GM23248 (cell line): Measurements from ENCODE around the gene NBDY. TPM values are rescaled to one million over a fixed set of nuclear protein-coding genes. Genes with fewer than 3 reads are reported as not detected.

Experiments used
- DNase-seq: peaks from one replicate; pipeline ENCODE4 v3.0.0-alpha.2; 2015
- H2AFZ ChIP-seq: fragments of 200-600 bp; sonication (generic); 2 replicates; pipeline ENCODE4 v1.6.1; 2016; ENCODE audit warnings: antibody characterized with exemption
- H3F3A ChIP-seq: fragments of 200-600 bp; sonication (generic); 2 replicates; pipeline ENCODE4 v1.6.1; 2016; ENCODE audit warnings: mild to moderate bottlenecking, antibody characterized with exemption, mixed run types; ENCODE audit not compliant: insufficient read depth
- H3K27ac ChIP-seq: fragments of 200-600 bp; sonication (generic); 2 replicates; pipeline ENCODE4 v1.5.1; 2016; ENCODE audit warnings: mild to moderate bottlenecking
- H3K27me3 ChIP-seq: fragments of 200-600 bp; sonication (generic); replicated peaks from 2 replicates; pipeline ENCODE4 v1.6.1; 2016; ENCODE audit warnings: mild to moderate bottlenecking; ENCODE audit not compliant: insufficient read depth
- H3K36me3 ChIP-seq: fragments of 200-600 bp; sonication (generic); 2 replicates; pipeline ENCODE4 v1.6.1; 2016; ENCODE audit warnings: low read depth, mild to moderate bottlenecking
- H3K4me1 ChIP-seq: fragments of 200-600 bp; sonication (generic); 2 replicates; pipeline ENCODE4 v1.6.1; 2016; ENCODE audit warnings: mild to moderate bottlenecking; ENCODE audit not compliant: insufficient read depth
- H3K4me2 ChIP-seq: fragments of 200-600 bp; sonication (generic); one replicate; pipeline ENCODE4 v1.6.1; 2016; ENCODE audit warnings: mild to moderate bottlenecking; ENCODE audit not compliant: unreplicated experiment
- H3K4me3 ChIP-seq: fragments of 200-600 bp; sonication (generic); 2 replicates; pipeline ENCODE4 v1.5.1; 2016; ENCODE audit warnings: mild to moderate bottlenecking
- H3K79me2 ChIP-seq: fragments of 200-600 bp; sonication (generic); 2 replicates; pipeline ENCODE4 v1.6.1; 2016; ENCODE audit warnings: mild to moderate bottlenecking; ENCODE audit not compliant: insufficient read depth
- H3K9ac ChIP-seq: fragments of 200-600 bp; sonication (generic); 2 replicates; pipeline ENCODE4 v1.6.1; 2016; ENCODE audit warnings: mild to moderate bottlenecking
- H3K9me2 ChIP-seq: fragments of 200-600 bp; sonication (generic); 2 replicates; pipeline ENCODE4 v1.6.1; 2016; ENCODE audit warnings: mixed run types, mild to moderate bottlenecking, moderate library complexity; ENCODE audit not compliant: insufficient read depth
- H3K9me3 ChIP-seq: fragments of 200-600 bp; sonication (generic); one replicate; pipeline ENCODE4 v1.6.1; 2017; ENCODE audit warnings: low read depth
- H4K20me1 ChIP-seq: fragments of 200-600 bp; sonication (generic); 2 replicates; pipeline ENCODE4 v1.6.0; 2016; ENCODE audit not compliant: insufficient read depth
- EZH2 ChIP-seq: fragments of 200-600 bp; sonication (generic); IDR thresholded peaks from 2 replicates; pipeline ENCODE4 v1.6.1; 2018; ENCODE audit warnings: antibody characterized with exemption, mild to moderate bottlenecking; ENCODE audit not compliant: insufficient read depth, poor library complexity, severe bottlenecking
- EZH2phosphoT487 ChIP-seq: fragments of 200-600 bp; sonication (generic); IDR thresholded peaks from 2 replicates; pipeline ENCODE4 v1.6.1; 2018; ENCODE audit warnings: antibody characterized with exemption, moderate library complexity, mild to moderate bottlenecking, low read depth; ENCODE audit not compliant: insufficient read depth
- WGBS, 2 experiments: methylation state at CpG; one replicate each; pipeline ENCODE4 v1.1.6; 2015 to 2017; ENCODE audit warnings: low lambda C conversion rate in 2 of 2, low coverage in 1 of 2; ENCODE audit errors: missing lambda C conversion rate in 2 of 2; 5-methylcytosine and 5-hydroxymethylcytosine counted together
- in situ Hi-C: fragments of 300-500 bp; cut with MboI; formaldehyde crosslinking; loops from 2 replicates; pipeline ENCODE4 v1.15.0; 2020
- polyA plus RNA-seq: library from polyadenylated mRNA; unstranded; fragments of >200 nt; fragmentation: Nextera tagmentation; extraction: Ambion mirVana; gene quantifications from 2 replicates; pipeline ENCODE4 v1.2.1, GENCODE V29; 2016
- total RNA-seq: library from RNA; depleted of rRNA; stranded (reverse); fragments of >200 nt; shearing (Covaris generic); gene quantifications from 2 replicates; pipeline ENCODE4 v1.2.3, GENCODE V29; 2014

The NBDY gene
- total and polyA plus RNA-seq, 2 experiments from 2014 or later, result 8.5 to 193 TPM

DNA sequence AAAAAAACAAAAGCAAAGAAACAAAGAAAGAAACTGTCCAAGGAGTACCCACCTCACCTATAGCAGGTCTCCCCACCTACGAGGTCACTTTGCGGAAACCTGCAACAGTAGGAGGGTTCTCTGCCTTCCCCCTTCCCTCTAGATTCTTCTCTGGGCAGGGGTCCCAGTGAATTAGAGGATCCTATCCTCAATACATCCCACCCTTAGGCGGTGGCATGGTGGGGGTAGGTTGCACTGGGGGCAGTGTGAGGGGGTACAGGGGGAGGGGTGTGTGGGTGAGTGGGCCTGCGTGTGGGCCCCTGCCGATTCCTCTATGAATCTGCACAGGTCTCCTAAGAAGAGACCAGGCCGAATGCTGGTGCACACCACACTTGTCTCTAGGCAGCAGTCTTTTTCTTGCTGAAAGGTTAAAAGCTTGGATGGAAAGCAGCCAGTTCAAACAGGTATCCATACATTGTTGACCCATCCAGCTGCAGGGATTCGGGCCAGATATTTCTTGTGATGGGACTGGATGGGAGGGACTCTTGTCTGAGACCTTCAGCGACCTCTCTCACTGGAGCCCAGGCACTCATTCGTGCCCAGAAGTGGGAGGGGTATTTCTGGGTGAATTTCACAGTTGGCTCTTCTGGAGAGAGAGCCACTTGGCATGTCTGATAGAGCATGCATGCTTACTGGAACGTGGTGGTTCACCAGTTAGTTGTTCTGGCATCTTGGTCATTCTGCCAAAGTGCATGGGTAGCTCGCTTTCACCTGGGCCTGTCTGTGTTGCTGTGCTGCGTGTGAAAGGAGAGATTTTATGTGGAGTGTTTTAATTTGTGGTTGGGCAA lies 65.6 kb downstream of the NBDY start:
- Histone ChIP-seq H3F3A (no peaks in the 10 kb centered on the region), H3K36me3 (no peaks in the 10 kb centered on the region), H3K27ac (no peak overlapping the region), H3K4me2 (no peak overlapping the region), H3K4me1 (no peaks in the 10 kb centered on the region), H3K79me2 (no peaks in the 10 kb centered on the region), H4K20me1 (no peaks in the 10 kb centered on the region), H3K9me3 (no peaks in the 10 kb centered on the region), H2AFZ (no peak overlapping the region), H3K9ac (no peak overlapping the region), H3K9me2 (no peaks in the 10 kb centered on the region), H3K4me3 (no peak overlapping the region), H3K27me3 (no peaks in the 10 kb centered on the region)
- 76 to 90% methylated on average over 9 to 11 of the region's 12 CpGs for WGBS, 2 experiments
- in situ Hi-C loops, result no loop called here
- DNase-seq, result no peak
- TF ChIP-seq EZH2 (no peak), EZH2phosphoT487 (no peak)

DNA sequence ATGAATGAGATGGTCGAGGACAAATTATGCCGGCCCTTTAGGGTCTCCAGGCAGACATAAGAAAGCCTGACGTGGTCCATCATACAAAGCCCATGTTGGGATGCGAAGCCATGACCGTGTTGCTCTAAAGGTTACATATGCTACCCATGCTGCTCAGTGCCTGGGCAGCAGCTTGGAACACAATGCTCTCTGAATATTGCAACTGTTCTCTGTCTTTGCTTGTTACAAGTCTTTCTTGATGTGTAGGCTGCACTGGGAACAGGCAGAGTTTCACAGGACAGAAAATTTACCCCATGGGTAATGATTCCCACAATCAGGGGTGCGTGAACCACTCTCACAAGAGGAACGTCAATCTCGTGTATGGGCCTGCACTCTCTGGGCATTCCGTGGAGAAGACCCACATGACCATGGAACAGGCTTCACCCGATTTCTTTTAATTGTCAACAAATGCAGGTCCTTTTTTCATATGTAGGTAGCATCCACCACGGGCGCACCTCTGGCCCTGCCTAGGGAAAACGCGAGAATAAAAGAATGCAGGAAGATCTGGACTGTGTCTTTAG lies 66.3 kb downstream of the NBDY start:
- no peaks in the 10 kb centered on the region for H4K20me1 ChIP-seq
- DNase-seq, result no peak
- H3K79me2 ChIP-seq, result no peaks in the 10 kb centered on the region
- no peak overlapping the region for H3K27ac ChIP-seq
- H3K4me1 ChIP-seq, result no peaks in the 10 kb centered on the region
- no peak overlapping the region for H3K9ac ChIP-seq
- H3K9me3 ChIP-seq, result no peaks in the 10 kb centered on the region
- no peak overlapping the region for H3K4me2 ChIP-seq
- H2AFZ ChIP-seq, result no peak overlapping the region
- H3K9me2 ChIP-seq, result no peaks in the 10 kb centered on the region
- no peak overlapping the region for H3K4me3 ChIP-seq
- in situ Hi-C loops, result no loop called here
- TF ChIP-seq EZH2 (no peak), EZH2phosphoT487 (no peak)
- WGBS, 2 experiments, result 94 to 96% methylated on average over 12 to 14 of the region's 14 CpGs
- H3K36me3 ChIP-seq, result no peaks in the 10 kb centered on the region
- no peaks in the 10 kb centered on the region for H3K27me3 ChIP-seq
- no peaks in the 10 kb centered on the region for H3F3A ChIP-seq

DNA sequence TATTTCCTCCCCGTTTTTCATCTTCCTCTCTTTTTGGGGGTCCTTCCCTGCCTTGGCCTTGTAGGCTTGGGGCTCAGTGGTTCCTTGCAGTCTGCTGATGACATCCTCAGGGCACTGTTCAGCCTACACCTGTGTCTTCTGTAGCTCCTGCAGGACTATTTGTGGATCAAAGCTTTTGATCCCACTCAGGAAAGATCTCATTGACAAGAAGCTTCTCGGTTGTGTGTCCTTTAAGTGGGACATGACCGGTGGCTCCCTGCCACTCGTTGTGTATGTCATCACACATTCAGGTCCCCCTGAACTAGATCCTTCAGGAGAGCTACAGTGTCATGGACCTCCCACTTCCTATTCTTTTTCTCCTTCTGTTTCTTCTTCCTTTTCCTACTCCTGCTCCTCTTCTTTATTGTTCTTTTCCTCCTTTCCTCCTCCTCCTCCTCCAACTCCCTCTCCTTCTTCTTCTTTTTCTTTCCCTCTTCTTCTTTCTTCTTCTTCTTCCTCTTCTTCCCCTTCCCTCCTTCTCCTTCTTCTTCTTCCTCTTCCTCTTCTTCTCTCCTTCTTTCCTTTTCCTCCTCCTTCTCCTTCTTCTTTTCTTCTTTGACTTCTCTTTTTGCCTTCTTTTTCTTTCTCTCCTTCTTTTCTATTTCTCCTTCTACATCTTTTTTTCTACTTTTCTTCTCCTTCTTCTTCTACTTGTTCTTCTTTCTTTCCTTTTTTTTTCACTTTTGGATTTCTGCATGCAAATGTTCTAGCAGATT lies 67.8 kb downstream of the NBDY start:
- Histone ChIP-seq H3K79me2 (no peaks in the 10 kb centered on the region), H3K27me3 (no peaks in the 10 kb centered on the region), H3K9me3 (no peaks in the 10 kb centered on the region), H3K36me3 (no peaks in the 10 kb centered on the region), H3F3A (no peaks in the 10 kb centered on the region), H3K9ac (no peak overlapping the region), H3K4me3 (no peak overlapping the region), H3K4me1 (no peaks in the 10 kb centered on the region), H3K27ac (no peak overlapping the region), H2AFZ (no peak overlapping the region), H4K20me1 (no peaks in the 10 kb centered on the region), H3K9me2 (no peaks in the 10 kb centered on the region), H3K4me2 (no peak overlapping the region)
- no peak for DNase-seq
- 83 to 84% methylated on average over 4 of the region's 4 CpGs for WGBS, 2 experiments
- in situ Hi-C loops, result no loop called here
- TF ChIP-seq EZH2phosphoT487 (no peak), EZH2 (no peak)

- WGBS, 2 experiments, result 70 to 76% methylated on average over 6 of the region's 6 CpGs
- DNase-seq, result peak; percentile 5
Measured at GRCh38 chrX:56797574-56798338, 68.7 kb downstream of the NBDY start.

More at GRCh38 chrX:56797574-56798338, 68.7 kb downstream of the NBDY start:
- H3K9ac ChIP-seq, result no peak overlapping the region
- no peaks in the 10 kb centered on the region for H3K9me2 ChIP-seq
- H3K4me1 ChIP-seq, result no peaks in the 10 kb centered on the region
- H3K4me3 ChIP-seq, result no peak overlapping the region
- no peaks in the 10 kb centered on the region for H3K79me2 ChIP-seq
- H3K4me2 ChIP-seq, result no peak overlapping the region
- H3F3A ChIP-seq, result no peaks in the 10 kb centered on the region
- H3K27ac ChIP-seq, result no peak overlapping the region
- no peaks in the 10 kb centered on the region for H4K20me1 ChIP-seq
- no peak for TF ChIP-seq EZH2phosphoT487
- H3K36me3 ChIP-seq, result no peaks in the 10 kb centered on the region
- H2AFZ ChIP-seq, result no peak overlapping the region
- H3K27me3 ChIP-seq, result no peaks in the 10 kb centered on the region
- H3K9me3 ChIP-seq, result no peaks in the 10 kb centered on the region
- in situ Hi-C loops, result no loop called here
